ENCODE data around the gene RPL36AL. TPM values are rescaled to one million over a fixed set of nuclear protein-coding genes. Genes with fewer than 3 reads are reported as not detected.
"Not testable (repeated sequence)": the region's sequence is repeated elsewhere in the genome, so short reads cannot be mapped to it uniquely, and the experiment has no call there.

RPL36AL gene
- total RNA-seq: 100 to 1,000 TPM; 197 to 198 TPM

DNA sequence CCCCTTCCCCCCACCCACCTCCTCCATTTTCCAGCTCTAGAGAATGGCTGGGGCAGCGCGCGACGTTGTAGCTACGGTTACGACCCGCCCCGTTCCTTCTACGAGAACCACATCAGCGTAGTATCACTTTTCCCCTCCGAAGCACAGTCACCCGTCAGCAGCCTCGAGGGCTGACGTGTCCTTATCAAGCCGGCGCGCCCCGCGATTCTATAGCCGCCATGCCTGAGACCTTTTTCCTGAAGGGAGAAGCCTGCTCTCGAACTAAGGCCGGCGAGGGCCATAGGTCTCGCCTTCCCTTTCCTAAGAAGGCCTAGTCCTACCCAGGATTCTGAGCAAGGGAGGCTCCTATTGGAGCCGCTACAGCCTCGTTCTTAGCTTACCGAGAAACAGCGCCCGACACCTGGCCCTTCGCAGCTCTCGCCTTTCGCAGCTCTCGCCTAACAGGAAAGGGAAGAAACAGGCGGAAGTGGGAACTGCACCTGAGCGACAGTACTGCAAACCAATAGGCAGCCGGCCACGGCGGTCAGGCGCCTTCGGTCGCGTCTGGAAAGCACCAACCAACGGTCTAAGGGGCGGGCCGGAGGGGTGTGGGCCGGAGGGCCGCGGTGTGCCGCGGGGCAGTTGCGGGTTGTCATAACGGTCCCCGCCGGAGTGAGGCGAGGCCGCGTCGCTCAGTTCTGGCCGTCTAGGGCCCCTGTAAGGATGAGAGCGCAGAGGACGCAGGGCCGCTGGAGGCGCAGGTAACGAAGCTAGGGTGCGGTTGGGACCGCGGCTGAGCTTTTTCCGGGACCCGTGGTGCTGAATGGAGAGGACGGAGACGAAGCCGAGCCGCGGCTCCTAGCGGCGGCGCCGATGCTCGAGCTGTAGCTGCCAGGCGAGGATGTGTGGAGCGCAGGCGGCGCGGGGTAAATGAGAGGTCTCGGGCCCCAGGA is at the start of gene RPL36AL, which contains the start of gene MGAT2:
Gene RPL36AL, minus strand, starts transcription at position 445 of the 932 bp plus-strand sequence. CDS start 1,522 bp downstream, outside the sequence.
Gene MGAT2, plus strand, starts transcription at position 618 of the 932 bp plus-strand sequence. CDS start 470 bp downstream, outside the sequence.
- peaks cover 9% of the 10 kb centered on the region for H3K4me1 ChIP-seq
- intact Hi-C loops (cut with DNase I): loop anchor here (5.0 kb wide), 1 partner anchor 33 kb away; the partner anchor contains the start of gene RPS29
- H3K4me3 ChIP-seq: peak within 1 kb of the TSS; percentile 68
- peak within 1 kb of the TSS; percentile 96 for H3K27ac ChIP-seq
- H3K9me3 ChIP-seq: no peaks in the 10 kb centered on the region
- H3K9ac ChIP-seq (ENCODE audit: low read depth in 2 of 2, low read length in 2 of 2): peak within 1 kb of the TSS; percentile 89 to 99
- no peaks in the 10 kb centered on the region for H3K36me3 ChIP-seq
- TF ChIP-seq, protein P1, sequence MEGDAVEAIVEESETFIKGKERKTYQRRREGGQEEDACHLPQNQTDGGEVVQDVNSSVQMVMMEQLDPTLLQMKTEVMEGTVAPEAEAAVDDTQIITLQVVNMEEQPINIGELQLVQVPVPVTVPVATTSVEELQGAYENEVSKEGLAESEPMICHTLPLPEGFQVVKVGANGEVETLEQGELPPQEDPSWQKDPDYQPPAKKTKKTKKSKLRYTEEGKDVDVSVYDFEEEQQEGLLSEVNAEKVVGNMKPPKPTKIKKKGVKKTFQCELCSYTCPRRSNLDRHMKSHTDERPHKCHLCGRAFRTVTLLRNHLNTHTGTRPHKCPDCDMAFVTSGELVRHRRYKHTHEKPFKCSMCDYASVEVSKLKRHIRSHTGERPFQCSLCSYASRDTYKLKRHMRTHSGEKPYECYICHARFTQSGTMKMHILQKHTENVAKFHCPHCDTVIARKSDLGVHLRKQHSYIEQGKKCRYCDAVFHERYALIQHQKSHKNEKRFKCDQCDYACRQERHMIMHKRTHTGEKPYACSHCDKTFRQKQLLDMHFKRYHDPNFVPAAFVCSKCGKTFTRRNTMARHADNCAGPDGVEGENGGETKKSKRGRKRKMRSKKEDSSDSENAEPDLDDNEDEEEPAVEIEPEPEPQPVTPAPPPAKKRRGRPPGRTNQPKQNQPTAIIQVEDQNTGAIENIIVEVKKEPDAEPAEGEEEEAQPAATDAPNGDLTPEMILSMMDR (IDR thresholded peaks at IDR 0.05): no peak
- H3K27me3 ChIP-seq: no peaks in the 10 kb centered on the region
- DNase-seq: peak; percentile 99

DNA sequence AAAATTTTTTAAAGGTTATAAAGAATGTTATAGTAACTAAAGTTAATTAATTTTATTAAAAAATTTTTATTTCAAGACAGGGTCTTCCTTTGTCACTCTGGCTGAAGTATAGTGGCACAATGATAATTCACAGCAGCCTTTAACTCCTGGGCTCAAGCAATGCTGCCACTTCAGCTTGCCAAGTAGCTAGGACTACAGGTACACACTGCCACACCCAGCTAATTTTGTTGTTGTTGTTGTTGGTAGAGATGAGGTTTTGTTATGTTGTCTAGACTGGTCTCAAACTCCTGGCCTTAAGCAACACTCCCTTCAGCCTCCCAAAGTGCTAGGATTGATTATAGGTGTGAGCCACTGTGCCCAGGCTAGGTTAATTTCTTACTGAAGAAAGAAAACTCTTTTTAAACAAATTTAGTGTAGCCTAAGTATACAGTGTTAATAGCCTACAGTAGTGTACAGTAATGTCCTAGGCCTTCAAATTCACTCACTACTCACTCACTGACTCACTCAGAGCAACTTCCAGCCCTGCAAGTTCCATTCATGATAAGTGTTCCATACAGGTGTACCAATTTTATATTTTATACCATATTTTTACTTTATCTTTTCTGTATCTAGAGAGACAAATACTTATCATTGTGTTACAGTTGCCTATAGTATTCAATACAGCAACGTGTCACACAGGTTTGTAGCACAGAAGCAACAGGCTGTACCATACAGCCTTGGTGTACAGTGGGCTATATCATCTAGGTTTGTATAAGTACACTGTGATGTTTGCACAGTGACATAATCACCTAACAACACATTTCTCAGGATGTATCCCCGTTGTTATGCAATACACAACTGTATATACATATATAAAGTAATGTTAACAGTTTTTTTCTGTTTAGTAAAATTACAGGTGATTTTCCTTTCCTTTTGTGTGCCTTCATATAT is 39.4 kb upstream of the RPL36AL start:
- TF ChIP-seq, protein P1 (IDR thresholded peaks at IDR 0.05): no peak
- Histone ChIP-seq H3K27ac (no peak overlapping the region), H3K4me1 (no peaks in the 10 kb centered on the region), H3K27me3 (no peaks in the 10 kb centered on the region), H3K9me3 (no peaks in the 10 kb centered on the region), H3K4me3 (no peak overlapping the region), H3K36me3 (no peaks in the 10 kb centered on the region), H3K9ac (ENCODE audit: low read depth in 2 of 2, low read length in 2 of 2) (no peak overlapping the region)
- intact Hi-C loops (cut with DNase I): no loop called here
- no peak for DNase-seq

DNA sequence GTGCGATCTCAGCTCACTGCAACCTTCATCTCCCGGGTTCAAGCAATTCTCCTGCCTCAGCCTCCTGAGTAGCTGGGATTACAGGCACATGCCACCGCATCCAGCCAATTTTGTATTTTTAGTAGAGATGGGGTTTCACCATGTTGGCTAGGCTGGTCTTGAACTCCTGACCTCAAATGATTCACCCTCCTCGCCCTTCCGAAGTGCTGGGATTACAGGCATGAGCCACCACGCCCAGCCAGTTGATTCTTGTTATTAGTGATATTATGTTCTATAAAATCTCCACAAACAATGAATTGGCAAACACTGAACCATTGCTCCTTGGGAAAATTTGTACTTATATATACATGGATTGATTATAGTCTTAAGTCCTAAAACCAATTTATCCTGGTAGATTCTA is 37.1 kb upstream of the RPL36AL start:
- H3K4me1 ChIP-seq; DNase-seq; H3K27me3 ChIP-seq; H3K9me3 ChIP-seq; H3K36me3 ChIP-seq; intact Hi-C loops (cut with DNase I); H3K9ac ChIP-seq (ENCODE audit: low read depth in 2 of 2, low read length in 2 of 2); H3K27ac ChIP-seq; H3K4me3 ChIP-seq: not testable (repeated sequence)

DNA sequence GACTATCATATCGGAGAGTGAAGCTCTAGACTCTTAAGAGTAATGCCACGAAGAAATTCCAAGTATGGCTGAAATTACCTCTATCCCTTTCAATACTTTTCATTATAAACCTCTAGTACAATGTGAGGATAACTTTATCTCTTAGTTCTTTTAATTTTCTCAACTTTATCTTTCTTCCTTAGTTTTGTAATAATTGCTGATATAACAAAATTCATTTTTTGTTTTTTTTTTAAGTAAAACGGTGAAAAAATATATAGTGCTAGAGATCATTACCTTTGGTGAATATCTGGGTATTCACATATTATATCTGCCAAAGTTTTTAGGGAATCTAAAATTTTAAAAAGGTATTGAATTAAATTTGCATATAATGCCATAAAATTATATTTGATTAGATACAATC is 34.1 kb upstream of the RPL36AL start:
- TF ChIP-seq, protein P1 (IDR thresholded peaks at IDR 0.05): no peak
- H3K36me3 ChIP-seq: no peaks in the 10 kb centered on the region
- no peak overlapping the region for H3K4me3 ChIP-seq
- H3K27ac ChIP-seq: no peak overlapping the region
- no peak for DNase-seq
- intact Hi-C loops (cut with DNase I): no loop called here
- no peaks in the 10 kb centered on the region for H3K9me3 ChIP-seq
- H3K4me1 ChIP-seq: no peaks in the 10 kb centered on the region
- no peaks in the 10 kb centered on the region for H3K27me3 ChIP-seq
- no peak overlapping the region for H3K9ac ChIP-seq (ENCODE audit: low read depth in 2 of 2, low read length in 2 of 2)

DNA sequence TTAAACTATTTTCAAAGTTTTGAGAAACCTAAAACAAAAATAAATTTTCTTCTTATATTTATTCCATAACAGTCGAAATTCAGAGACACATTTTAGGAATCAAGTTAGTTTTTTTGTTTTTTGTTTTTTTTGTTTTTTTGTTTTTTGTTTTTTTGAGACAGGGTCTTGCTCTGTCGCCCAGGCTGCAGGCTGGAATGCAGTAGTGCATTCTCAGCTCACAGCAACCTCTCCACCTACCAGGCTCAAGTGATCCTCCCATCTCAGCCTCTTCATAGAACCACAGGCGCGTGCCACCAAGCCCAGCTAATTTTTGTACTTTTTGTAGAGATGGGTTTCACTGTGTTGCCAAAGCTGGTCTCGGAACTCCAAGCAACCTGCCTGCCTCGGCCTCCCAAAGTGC is 33.1 kb upstream of the RPL36AL start:
- Histone ChIP-seq H3K9me3 (no peaks in the 10 kb centered on the region), H3K4me1 (no peaks in the 10 kb centered on the region), H3K36me3 (no peaks in the 10 kb centered on the region), H3K4me3 (no peak overlapping the region), H3K27me3 (no peaks in the 10 kb centered on the region), H3K27ac (no peak overlapping the region), H3K9ac (ENCODE audit: low read depth in 2 of 2, low read length in 2 of 2) (no peak overlapping the region)
- DNase-seq: no peak
- TF ChIP-seq, protein P1 (IDR thresholded peaks at IDR 0.05): no peak
- intact Hi-C loops (cut with DNase I): no loop called here
